HG03025 (cell line): ENCODE measurements around the gene SGPL1.
"Not testable (repeated sequence)": the region's sequence is repeated elsewhere in the genome, so short reads cannot be mapped to it uniquely, and the experiment has no call there.

Source experiments
- ATAC-seq: cut with Tn5 transposase; IDR thresholded peaks from one replicate; pipeline ENCODE4 v1.9.1; 2021; ENCODE audit warnings: mild to moderate bottlenecking, moderate library complexity; ENCODE audit not compliant: unreplicated experiment, low FRiP score

Gene SGPL1, protein sequence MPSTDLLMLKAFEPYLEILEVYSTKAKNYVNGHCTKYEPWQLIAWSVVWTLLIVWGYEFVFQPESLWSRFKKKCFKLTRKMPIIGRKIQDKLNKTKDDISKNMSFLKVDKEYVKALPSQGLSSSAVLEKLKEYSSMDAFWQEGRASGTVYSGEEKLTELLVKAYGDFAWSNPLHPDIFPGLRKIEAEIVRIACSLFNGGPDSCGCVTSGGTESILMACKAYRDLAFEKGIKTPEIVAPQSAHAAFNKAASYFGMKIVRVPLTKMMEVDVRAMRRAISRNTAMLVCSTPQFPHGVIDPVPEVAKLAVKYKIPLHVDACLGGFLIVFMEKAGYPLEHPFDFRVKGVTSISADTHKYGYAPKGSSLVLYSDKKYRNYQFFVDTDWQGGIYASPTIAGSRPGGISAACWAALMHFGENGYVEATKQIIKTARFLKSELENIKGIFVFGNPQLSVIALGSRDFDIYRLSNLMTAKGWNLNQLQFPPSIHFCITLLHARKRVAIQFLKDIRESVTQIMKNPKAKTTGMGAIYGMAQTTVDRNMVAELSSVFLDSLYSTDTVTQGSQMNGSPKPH

DNA sequence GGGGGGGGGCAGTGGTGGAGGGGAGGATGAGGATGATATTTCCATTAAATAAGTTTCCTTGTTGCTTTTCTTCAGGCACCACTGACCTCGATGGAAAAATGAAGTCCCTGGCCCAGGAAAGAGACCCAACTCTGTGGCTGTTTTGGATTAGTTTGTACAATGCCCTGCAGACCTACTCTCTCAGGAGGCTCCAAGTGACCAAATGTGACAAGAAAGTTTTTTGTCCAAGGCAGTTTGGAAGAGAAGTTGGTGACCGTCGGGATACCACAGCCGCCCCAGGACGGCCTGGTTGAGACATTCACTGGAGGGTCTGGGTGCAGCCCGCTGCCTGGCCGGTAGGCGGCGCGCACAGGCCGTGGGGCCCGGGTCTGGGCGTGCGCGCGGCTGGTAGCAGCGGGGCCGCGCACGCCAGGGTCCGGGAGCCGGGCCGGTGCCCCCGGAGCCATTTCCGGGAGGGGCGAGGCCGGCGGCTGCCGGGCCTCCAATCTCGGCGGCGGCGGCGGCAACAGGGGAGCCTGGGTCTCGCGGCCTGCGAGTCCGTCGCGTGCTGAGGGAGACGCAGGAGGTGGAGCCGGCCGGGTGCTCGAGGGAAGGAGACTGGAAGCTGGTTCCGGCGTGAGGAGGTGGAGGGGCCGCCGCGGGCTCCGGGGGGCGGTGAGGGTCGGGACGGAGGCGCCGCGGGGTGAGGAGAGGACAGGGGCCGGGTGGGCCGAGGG, at the start of gene SGPL1:
Gene SGPL1, plus strand, starts transcription at position 445 of the 716 bp plus-strand sequence. CDS start 906 bp downstream, outside the sequence.
- peak; percentile 86 for ATAC-seq

DNA sequence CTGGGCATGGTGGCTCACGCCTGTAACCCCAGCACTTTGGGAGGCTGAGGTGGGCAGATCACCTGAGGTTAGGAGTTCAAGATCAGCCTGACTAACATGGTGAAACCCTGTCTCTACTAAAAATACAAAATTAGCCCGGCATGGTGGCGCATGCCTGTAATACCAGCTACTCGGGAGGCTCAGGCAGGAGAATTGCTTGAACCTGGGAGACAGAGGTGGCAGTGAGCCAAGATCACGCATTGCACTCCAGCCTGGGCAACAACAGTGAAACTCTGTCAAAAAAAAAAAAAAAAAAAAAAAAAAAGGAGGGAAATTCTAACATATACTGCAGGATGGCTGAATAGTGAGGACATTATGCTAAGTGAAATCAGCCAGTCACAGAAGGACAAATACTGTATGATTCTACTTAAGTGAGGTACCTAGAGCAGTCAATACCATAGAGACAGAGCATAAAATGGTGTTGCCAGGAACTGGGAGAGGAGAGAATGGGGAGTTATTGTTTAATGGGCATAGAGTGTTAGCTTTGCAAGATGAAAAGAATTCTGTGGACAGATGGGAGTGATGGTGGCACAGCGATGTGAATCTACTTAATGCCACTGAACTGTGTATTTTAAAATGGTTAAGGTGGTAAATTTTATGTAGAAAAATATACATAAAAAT, 47.6 kb upstream of the SGPL1 start:
- not testable (repeated sequence) for ATAC-seq

DNA sequence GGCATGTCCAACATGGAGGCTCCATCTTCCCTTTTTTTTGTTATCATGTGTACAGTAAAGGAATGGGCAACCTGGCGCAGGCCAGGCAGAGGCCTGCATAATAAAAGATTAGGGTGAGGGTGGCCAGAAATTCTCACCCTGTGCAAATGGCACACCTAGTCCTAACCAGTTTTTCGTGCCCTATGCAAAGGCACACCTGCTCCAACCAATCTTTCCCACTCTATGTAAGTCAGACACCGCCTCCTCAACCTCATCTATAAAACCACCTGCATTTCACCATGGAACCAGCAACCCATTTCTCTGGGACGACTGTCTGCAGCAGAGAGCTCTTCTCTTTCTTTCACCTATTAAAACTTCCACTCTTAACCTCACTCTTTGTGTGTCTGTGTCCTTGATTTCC, 46.6 kb upstream of the SGPL1 start:
- no peak for ATAC-seq

DNA sequence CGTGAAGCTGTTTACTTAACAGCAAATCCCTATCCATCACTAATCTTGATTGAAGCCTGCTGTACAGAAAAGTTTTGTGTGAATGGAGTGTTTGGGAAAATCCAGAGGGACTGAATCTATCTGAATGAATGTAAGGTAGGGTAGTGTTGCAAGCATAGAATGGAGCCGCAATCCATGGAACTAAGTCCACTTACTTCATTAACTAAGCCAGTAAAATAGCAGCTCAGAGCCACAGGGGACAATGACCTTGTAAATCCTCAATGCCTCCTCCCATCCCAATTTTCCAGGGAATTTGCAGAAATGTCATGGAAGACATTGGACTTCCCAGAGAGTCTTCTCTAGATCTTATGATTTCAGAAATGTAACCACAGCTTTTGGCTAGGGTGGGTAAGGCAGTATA, 45.7 kb upstream of the SGPL1 start:
- no peak for ATAC-seq

DNA sequence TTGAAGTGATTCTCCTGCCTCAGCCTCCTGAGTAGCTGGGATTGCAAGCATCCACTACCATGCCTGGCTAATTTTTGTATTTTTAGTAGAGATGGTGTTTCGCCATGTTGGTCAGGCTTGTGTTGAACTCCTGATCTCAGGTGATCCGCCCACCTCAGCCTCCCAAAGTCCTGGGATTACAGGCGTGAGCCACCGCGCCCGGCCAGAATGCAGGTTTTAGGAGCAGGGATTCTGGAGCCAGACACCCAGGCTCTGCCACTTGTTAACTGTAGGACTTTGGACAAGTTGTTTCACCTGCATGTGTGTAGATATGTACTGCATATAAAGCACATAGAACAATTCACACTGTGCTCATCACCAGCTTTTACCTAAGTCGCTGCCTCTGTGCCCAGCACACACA, 45.2 kb upstream of the SGPL1 start:
- ATAC-seq = not testable (repeated sequence)

DNA sequence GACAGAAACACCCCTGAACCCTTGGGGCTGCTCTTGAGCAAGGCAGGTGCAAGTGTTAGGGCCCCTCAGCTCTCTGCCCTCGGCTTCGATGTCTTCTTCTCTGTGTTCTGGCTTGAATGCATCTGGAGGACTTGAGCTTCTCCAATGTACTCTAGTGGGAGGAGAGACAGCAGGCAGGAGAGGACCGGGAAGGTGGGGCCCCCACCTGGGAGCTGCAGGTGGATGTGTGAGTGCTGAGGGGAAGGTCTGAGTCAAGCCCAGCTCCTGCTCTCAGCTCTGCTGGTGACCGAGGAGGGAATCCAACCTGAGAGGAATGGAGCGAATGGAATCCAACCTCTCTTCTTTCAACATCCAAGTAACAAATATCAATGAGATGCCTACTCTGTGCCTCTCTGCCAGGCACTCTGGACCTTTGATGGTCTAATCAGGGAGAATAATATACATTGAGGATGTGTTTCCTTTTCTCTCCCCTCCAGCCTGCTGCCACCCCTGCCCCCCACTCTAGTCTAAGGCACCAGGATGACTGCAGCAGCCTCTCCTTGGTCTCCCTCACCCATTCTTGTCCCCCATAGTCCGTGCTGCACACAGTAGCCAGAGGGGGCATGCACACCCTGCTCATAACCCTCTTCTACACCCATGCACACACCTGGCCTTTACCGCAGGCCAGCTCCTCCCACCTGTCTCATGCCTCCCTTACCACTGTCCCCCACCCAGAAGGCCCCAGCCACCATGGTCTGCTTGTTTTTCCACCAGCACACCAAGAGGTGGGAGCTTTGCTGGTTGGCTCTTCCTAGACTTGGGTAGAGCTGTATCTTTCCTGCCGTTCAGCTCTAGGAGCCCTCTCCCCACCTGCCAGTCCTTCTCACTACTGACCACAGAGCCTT, 44.2 kb upstream of the SGPL1 start:
- no peak for ATAC-seq

DNA sequence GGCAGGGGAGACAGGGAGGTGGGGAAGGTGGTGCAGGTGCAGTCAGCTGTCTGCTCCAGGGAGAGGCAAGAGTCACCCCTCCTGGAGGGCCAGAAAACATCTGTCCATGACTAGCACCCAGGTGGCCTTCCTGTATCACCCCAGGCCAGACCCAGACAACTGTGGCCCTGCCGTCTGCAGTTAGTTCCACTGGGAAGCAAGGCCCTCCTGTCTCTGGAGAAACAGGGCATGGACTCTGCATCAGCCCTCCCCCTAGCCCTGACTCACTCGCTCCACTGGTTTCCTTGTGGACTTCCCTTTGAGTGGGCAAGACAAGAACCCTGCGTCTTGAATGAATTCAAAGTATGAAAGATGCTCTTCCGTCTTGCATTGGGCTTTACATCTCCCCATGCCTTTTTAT, 43.1 kb upstream of the SGPL1 start:
- ATAC-seq = no peak

DNA sequence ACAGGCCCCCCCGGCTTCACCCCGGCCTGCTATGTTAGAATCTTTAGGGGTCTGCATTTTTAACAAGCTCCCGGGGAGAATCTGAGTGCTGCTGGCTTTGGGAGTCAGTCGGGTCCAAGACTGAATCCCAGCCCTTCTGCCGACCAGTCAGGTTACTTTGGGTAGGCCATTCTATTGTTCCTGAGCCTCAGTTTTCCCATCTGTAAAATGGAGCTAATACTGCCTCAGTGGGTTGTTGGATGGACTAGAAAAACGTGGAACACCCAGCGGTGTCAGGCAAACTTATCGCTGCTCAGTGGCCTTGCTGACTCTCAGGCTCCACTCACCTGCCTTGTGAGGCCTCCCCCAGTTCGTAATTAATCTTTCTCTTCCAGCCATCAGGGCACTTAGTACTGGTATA, 42.3 kb upstream of the SGPL1 start:
- ATAC-seq = no peak

DNA sequence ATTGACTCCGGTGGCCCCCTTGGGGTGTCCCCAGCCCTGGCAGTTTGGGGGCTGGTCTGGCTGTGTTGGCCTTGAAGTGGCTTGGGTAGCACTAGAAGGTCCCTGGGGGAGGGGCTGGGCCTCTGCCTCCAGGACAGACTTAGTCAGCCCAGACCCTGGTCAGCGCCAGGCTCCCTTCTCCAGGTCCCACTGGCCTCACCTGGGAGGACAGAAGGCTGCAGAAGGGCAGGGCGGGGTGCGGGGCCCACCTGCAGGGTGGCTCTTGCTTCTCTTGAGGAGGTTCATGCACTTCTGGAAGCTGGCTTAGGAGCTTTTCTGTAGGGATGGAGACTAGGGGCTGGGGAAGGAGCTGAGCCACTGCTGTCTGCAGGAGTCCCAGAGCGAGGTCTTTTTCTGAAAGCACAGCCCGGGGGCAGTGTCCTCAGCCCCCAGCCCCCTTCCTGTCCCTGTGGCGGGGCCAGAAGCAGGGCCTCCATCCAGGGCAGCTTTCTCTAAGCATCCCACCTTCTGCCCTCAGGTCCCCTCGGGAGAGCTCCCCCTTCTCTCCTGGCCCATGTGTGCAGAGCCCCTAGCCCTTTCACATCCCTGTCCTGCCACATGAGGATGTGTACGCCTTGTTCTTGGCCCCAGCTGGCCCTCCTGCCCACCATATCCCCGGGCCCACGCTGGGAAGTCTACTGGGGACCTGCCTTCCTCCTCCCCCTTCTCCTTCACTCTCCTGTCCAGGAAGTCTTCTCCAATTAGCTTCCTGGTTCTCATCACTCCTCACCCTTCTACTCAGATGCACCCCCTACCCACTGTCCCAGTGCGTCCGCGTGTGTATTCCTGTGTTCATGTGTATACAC, 41.6 kb upstream of the SGPL1 start:
- ATAC-seq = no peak

DNA sequence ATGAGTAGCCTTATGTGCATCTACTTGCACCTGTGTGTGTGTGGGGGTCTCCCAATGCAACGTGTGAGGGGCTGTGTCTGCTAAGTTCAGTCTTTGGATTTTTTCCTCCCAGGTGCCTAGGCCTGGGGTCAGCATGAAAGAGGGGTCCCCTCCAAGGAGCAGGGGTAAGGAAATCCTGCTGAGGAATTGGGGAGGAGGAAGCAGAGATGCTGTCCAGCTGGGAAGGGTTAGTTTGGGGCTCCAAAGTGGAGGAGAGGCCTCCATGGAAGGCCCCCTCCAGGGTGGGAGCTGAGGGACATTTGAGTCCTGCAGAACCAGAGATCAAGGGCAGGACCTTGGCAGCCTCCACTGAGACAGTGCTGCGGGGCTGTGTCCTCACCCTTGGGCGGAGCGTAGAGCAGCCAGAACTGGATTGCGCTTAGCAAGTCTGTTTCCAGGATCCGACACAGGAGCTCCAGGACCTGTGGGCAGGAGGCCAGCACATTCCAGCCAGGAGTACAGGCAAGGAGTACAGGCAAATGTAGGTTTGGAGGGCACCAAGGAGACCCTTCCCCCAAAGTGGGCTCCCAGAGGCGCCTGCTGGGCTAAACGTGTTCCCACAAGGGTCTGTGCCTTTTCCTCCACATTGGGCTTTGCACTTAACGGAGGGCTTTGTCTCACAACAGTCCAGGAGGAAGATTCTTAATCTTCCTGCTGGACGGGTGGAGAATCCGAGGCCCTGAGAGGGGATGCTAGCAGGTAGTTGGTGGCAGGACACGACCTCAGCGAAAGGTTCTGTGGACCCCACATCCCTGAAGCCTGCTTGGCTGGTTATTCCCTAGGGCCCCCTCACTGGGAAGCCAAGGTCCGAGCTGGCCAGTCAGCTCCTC, 40.7 kb upstream of the SGPL1 start:
- no peak for ATAC-seq

DNA sequence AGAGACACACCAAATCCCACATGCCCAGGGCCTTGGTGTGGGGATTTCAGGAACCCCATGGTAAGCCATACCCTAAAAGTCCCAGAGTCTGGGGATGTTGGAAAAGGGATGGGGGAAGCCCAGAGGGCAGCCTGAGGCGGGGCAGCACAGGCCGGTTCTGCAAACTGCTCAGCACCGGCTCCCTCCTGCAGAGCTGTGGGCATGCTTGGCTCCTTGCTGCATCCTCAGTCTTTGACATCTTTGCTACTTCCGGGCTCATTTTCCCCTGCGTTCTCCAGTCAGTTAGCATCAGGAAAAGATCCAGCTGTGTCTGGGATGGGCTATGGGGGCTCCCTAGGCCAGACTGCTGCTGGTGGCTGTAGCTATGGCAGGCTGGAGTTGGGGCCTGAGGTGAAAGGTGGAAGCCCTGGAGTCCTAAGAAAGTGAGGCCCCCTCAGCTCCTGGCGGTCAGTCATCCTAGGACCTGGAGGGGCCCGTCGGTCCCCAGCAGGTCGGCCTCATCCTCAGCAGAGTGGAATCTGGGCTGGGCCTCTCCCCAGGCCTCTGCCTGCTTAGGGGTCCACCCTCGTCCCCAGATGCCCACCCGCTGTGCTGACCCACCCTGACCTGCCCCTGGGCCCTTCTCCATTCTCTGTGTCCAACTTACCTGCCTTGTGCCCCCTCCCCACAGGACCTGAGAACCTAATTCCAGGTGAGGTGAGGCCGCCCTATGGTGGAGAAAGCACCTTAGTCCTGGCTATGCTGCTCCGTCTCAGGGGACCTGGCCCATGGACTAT, 39.9 kb upstream of the SGPL1 start:
- no peak for ATAC-seq

DNA sequence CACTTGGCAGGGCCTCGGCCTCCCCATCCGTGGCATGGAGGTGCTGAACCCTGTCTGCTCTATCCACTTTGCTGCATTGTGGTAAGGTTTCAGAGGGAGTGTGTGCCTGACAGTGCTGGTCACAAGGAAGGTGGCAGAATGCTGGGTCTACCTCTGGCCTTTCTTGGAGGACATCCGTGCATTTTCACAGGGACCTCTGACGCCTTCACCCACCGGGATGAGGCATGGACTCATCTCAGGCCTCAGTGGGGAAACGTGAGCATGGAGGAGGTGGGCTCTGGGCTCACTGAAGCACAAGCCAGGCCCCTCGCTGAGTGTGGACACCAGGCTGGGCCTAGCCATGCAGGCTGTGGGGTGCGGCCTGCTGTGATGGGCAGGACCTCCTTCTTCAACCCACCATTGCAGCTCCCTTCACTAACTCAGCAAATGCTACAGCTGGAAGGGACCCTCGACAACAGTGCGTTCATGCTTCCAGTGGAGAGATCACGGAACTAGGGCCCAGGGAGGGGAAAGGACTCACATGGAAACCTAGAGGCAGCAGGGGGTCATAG, 39.2 kb upstream of the SGPL1 start:
- no peak for ATAC-seq

DNA sequence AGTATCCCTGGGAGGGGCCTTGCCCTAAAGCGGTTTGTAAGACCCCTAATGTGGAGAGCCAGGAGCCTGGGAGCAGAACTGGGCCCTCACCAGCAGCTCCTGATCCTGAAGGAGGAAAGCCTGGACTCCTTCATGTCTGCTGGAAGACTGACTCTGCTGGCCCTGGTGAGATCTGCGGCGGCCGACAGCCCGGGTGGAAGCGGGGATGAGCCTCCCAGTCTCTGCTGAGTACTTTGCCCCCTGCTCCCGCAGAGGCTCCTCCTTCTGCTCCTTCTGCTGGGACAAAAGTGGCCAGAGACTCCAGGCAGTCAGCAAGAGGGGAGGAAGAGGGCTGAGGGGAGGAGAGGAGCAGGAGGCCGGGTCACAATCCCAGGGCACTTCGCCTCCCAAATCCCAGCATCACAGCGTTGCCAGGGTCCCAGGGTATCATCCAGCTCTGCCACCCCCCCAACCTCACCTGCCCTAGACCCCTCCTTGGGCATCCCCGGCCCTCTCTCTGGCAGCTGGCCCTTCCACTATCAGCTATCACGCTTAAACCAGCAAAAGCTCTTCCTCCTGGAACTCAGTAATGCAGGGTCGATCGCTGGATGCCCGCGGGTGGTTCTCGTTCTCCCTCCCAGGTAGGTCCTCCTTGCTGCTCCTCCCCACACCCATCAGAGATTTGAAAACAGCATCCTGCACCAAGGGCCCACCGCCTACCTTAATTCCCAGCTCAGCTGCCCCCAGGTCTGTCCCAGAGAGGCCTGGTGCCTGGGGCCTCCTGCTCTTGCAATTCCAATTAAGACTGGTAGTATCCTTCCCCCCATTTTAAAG, 38.5 kb upstream of the SGPL1 start:
- no peak for ATAC-seq

DNA sequence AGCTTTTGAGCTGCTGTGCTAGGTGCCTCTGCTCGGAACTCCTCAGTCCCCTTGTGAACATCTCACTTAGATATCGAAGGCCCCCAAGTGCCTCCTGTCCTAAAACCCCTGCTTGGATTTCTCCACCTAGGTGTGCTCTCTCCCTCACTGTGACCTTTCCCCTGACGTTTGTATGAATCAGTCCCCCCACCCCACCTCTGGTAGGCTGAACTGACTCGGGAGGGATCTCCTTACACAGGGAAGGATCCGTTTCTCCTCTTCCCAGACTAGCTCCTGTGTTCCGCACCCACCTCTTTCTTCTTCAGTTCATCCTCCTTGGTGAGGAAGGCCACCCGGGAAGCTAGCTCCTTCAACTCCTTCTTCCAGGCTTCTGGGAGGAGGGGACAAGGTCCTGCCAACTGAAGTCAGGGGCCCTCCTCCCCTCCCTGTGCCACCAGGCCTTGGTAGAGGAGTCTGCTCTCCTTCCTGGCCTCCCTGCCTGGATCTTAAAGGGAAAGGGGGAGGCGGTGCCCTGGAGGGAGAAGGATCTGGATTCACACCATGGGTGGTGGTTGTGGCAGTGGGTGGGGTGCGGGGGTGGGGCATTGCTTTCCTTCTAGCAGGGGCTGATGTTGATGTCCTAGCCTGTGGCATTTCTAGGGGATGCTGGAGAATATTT, 37.4 kb upstream of the SGPL1 start:
- ATAC-seq = no peak

DNA sequence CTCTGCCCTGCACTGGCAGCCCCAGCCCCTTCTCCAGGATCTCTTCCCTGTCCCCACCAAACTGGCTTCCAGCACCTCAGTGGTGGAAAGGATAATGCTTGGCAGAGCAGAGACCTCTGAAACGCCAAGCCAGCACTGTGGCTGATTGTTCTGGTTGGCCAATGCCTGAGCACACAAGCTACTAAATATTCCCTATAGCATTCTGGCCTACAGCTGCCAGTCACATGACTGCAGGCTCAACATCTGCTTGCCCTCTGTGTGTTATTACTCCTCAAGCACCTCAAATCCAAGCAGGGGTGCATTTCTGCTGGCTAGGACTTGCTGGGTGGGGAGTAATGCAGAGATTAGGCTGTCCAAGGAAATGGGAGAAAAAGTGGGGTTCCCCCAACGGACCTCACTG, 36.7 kb upstream of the SGPL1 start:
- ATAC-seq = no peak
